PFSK-1 (cell line): ENCODE data around the gene SMAD1.

ENCODE experiments used
- FOXP2 ChIP-seq: optimal IDR thresholded peaks from 2 replicates; pipeline ENCODE3; 2011; ENCODE audit warnings: borderline replicate concordance, control low read depth, inconsistent platforms; ENCODE audit not compliant: insufficient read depth; ENCODE audit errors: extremely low read length, extremely low read depth
- POLR2AphosphoS5 ChIP-seq: IDR thresholded peaks from 2 replicates; pipeline ENCODE4 v1.6.1; 2012; ENCODE audit warnings: low read depth, mild to moderate bottlenecking, control low read depth, low read length, moderate library complexity
- SIN3A ChIP-seq: IDR thresholded peaks from 2 replicates; pipeline ENCODE4 v1.6.1; 2012; ENCODE audit warnings: mild to moderate bottlenecking, low read length, moderate library complexity, borderline replicate concordance; ENCODE audit not compliant: insufficient read depth
- TAF1 ChIP-seq: IDR thresholded peaks from 2 replicates; pipeline ENCODE4 v1.6.1; 2012; ENCODE audit warnings: low read length, control low read depth, borderline replicate concordance; ENCODE audit not compliant: insufficient read depth
- TF ChIP-seq, protein P1 (sequence below), 2 experiments: IDR thresholded peaks; 2 replicates each; pipeline versions ENCODE4 v1.6.1 to v1.8.0; 2011 to 2012; ENCODE audit warnings: low read depth in 2 of 2, low read length in 2 of 2, control low read depth in 1 of 2, inconsistent platforms in 1 of 2, mild to moderate bottlenecking in 1 of 2, moderate library complexity in 1 of 2; ENCODE audit not compliant: insufficient read depth in 1 of 2

DNA sequence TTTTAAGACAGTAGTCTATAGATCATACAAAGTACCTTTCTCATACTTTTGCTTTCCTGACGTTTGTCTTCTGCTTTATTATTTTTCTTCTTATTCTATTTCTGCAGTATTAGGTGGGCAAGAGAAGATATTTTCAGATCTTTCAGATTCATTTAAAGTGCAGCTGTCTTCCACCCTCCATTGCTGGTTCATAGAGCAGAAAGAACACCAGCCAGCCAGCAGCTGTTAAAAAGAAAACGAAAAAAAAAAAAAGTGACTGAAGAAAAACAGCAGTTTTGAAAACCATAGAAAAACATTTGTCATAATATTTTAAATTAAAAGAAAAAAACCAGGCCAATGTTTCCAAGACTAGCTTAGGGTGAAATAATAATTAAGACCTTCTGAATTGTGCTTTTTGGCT is 42.9 kb downstream of the SMAD1 start:
- TF ChIP-seq, protein P1, sequence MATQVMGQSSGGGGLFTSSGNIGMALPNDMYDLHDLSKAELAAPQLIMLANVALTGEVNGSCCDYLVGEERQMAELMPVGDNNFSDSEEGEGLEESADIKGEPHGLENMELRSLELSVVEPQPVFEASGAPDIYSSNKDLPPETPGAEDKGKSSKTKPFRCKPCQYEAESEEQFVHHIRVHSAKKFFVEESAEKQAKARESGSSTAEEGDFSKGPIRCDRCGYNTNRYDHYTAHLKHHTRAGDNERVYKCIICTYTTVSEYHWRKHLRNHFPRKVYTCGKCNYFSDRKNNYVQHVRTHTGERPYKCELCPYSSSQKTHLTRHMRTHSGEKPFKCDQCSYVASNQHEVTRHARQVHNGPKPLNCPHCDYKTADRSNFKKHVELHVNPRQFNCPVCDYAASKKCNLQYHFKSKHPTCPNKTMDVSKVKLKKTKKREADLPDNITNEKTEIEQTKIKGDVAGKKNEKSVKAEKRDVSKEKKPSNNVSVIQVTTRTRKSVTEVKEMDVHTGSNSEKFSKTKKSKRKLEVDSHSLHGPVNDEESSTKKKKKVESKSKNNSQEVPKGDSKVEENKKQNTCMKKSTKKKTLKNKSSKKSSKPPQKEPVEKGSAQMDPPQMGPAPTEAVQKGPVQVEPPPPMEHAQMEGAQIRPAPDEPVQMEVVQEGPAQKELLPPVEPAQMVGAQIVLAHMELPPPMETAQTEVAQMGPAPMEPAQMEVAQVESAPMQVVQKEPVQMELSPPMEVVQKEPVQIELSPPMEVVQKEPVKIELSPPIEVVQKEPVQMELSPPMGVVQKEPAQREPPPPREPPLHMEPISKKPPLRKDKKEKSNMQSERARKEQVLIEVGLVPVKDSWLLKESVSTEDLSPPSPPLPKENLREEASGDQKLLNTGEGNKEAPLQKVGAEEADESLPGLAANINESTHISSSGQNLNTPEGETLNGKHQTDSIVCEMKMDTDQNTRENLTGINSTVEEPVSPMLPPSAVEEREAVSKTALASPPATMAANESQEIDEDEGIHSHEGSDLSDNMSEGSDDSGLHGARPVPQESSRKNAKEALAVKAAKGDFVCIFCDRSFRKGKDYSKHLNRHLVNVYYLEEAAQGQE (IDR thresholded peaks at IDR 0.05; ENCODE audit: insufficient read depth in 1 of 2, low read depth in 2 of 2, low read length in 2 of 2), result no peak
- TF ChIP-seq TAF1 (no peak), POLR2AphosphoS5 (no peak), SIN3A (no peak), FOXP2 (no peak)
